Activated CD8-positive, alpha-beta memory T cell treated with anti-CD3 and anti-CD28 coated beads for 4 hours (primary cell): Measurements from ENCODE around the gene C1QTNF2.

ENCODE experiments used
- DNase-seq, 2 donors: peaks; one replicate each; pipeline ENCODE4 v3.0.0-alpha.2; 2020; ENCODE audit warnings: low read depth in 2 of 2

C1QTNF2 gene

DNA sequence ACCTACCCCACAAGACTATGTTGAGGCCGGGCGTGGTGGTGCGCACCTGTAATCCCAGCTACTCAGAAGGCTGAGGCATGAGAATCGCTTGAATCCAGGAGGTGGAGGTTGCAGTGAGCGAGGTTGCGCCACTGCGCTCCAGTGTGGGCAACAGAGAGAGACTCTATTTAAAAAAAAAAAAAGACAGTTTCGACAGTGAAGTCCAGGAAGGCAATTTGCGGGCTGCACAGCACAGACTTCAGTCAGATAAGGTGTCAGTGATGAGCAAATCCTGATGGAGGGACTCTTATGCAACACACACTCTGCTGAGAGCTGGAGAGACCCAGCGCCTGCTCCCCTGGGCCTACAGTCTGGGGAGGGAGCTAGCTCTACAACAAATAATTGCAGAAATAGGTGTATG lies 72.2 kb downstream of the C1QTNF2 start:
- DNase-seq: no peak

DNA sequence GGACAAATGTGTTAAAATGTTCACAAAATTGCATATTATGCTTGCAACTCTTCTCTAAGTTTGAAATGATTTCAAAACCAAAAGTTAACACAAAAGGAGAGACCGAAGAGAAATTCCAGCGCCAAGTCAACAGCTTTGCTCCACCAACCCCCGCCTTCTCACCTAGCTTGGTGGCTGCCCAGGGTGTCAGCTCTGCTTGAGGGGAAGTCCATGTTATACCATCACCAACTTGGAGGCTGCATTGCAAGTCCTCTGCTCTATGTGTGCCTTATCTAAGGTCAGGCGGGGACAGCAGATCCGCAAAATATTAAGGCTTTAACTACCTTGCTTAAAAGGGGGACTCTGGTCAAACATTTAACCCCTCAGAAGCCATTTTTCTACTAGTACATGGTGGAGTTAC lies 72.7 kb downstream of the C1QTNF2 start:
- DNase-seq: no peak
